OCI-LY3 (cell line): ENCODE results near the gene CD274.

Source experiments
- H2AFZ ChIP-seq: fragments of 200-600, 300-600 bp; shearing (Covaris generic); 2 replicates; pipeline ENCODE4 v1.6.0; 2014; ENCODE audit warnings: antibody characterized with exemption, low read depth, low read length
- H3K27ac ChIP-seq: fragments of 200-600, 300-600 bp; sonication (generic); 2 replicates; pipeline ENCODE4 v1.5.1; 2014; ENCODE audit warnings: mild to moderate bottlenecking, low read length, moderate library complexity, mixed read lengths
- H3K27me3 ChIP-seq: fragments of 200-600, 300-600 bp; sonication (generic); 2 replicates; pipeline ENCODE4 v1.6.1; 2014; ENCODE audit warnings: low read depth, low read length, mixed read lengths
- H3K36me3 ChIP-seq: fragments of 200-600, 300-600 bp; sonication (generic); replicated peaks from 2 replicates; pipeline ENCODE3; 2014; ENCODE audit warnings: low read depth, low read length, mixed read lengths
- H3K4me1 ChIP-seq: fragments of 300-600, 200-600 bp; sonication (generic); 2 replicates; pipeline ENCODE4 v1.6.1; 2014; ENCODE audit warnings: low read length, mixed read lengths
- H3K4me2 ChIP-seq: fragments of 200-600, 300-600 bp; sonication (generic); 2 replicates; pipeline ENCODE4 v1.6.1; 2014; ENCODE audit warnings: low read length, mixed read lengths
- H3K4me3 ChIP-seq: fragments of 300-600, 200-600 bp; sonication (generic); 2 replicates; pipeline ENCODE4 v1.5.1; 2014; ENCODE audit warnings: antibody characterized with exemption, mild to moderate bottlenecking, low read length, moderate library complexity
- H3K79me2 ChIP-seq: fragments of 300-600, 200-600 bp; shearing (Covaris generic); 2 replicates; pipeline ENCODE4 v1.6.1; 2014; ENCODE audit warnings: mild to moderate bottlenecking, low read length, mixed read lengths
- H3K9ac ChIP-seq: fragments of 300-600, 200-600 bp; shearing (Covaris generic); 2 replicates; pipeline ENCODE4 v1.6.0; 2014; ENCODE audit warnings: mild to moderate bottlenecking, low read length, moderate library complexity
- H3K9me3 ChIP-seq: fragments of 200-600, 300-600 bp; shearing (Covaris generic); 2 replicates; pipeline ENCODE4 v1.6.1; 2014; ENCODE audit warnings: low read length, mixed read lengths; ENCODE audit not compliant: insufficient read depth
- H4K20me1 ChIP-seq: fragments of 200-600, 300-600 bp; sonication (generic); 2 replicates; pipeline ENCODE4 v1.6.1; 2016; ENCODE audit warnings: low read length, mixed read lengths; ENCODE audit not compliant: insufficient read depth
- EZH2phosphoT487 ChIP-seq: fragments of 200-600 bp; shearing (Covaris generic); IDR thresholded peaks from 2 replicates; pipeline ENCODE4 v1.6.1; 2018; ENCODE audit warnings: antibody characterized with exemption, mixed run types, low read depth
- TF ChIP-seq, protein P1 (sequence below): fragments of 200-600, 300-600 bp; sonication (generic); IDR thresholded peaks from 2 replicates; pipeline ENCODE4 v1.5.1; 2014; ENCODE audit warnings: antibody characterized with exemption, low read length, low read depth

The CD274 gene

GRCh38 chr9:5511935-5512580 is 61.7 kb downstream of the CD274 start:
- H3K4me3 ChIP-seq: peak overlapping the region; percentile 65
- peak overlapping the region; percentile 61 for H3K9ac ChIP-seq
- H3K4me2 ChIP-seq: peak overlapping the region; percentile 74

DNA sequence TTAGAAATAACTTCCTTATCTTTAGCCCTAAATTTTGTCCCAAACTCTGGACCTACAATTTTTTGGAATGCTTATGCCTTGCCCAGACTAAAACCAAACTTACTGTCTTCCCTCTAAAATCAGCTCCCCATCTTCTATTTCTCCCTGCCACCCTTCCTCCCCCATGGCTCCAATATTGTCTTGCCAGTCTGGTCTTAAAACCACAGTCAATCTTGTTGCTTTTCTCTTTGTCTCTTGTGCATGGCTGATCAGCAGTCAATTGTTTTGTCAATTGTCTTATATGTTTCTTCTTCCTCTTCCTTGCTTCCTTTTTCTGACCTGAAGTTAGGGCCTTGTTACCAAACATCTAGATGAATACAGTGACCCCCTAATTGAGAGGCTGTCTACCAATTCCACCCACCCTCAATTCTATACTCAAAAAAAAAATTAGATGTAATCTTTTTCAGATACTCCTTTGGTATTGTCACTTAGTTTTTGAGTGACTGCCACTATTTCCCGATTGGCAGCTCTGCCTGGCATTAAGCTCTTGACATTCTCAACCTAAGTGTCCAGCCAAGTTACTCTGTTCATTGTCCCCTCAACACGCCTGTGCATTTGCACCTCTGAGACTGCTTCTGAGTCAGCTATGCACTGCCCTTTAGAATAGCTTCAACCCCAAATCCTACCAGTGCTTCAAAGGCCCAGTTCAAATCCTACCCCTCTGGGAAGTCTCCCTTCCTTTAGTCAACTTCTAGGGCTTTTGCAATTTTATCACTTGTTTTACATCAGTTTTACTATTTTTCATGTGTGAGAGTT is 62.5 kb downstream of the CD274 start:
- Histone ChIP-seq H3K4me2 (peak overlapping the region; percentile 74; the same call in 1 of the 2 replicates), H3K27ac (no peak overlapping the region), H3K9ac (no peak overlapping the region), H3K36me3 (no peaks in the 10 kb centered on the region), H2AFZ (no peak overlapping the region), H3K79me2 (0 out of 2 replicates have a peak, but pooled peaks cover 6% of the 10 kb centered on the region), H3K4me1 (peaks cover 79% of the 10 kb centered on the region), H4K20me1 (no peaks in the 10 kb centered on the region), H3K9me3 (no peaks in the 10 kb centered on the region), H3K27me3 (no peaks in the 10 kb centered on the region), H3K4me3 (no peak overlapping the region)
- TF ChIP-seq EZH2phosphoT487: no peak
- TF ChIP-seq, protein P1, sequence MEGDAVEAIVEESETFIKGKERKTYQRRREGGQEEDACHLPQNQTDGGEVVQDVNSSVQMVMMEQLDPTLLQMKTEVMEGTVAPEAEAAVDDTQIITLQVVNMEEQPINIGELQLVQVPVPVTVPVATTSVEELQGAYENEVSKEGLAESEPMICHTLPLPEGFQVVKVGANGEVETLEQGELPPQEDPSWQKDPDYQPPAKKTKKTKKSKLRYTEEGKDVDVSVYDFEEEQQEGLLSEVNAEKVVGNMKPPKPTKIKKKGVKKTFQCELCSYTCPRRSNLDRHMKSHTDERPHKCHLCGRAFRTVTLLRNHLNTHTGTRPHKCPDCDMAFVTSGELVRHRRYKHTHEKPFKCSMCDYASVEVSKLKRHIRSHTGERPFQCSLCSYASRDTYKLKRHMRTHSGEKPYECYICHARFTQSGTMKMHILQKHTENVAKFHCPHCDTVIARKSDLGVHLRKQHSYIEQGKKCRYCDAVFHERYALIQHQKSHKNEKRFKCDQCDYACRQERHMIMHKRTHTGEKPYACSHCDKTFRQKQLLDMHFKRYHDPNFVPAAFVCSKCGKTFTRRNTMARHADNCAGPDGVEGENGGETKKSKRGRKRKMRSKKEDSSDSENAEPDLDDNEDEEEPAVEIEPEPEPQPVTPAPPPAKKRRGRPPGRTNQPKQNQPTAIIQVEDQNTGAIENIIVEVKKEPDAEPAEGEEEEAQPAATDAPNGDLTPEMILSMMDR: no peak

More at GRCh38 chr9:5511935-5512580, 61.7 kb downstream of the CD274 start:
- Histone ChIP-seq H3K79me2 (0 out of 2 replicates have a peak, but pooled peaks cover 6% of the 10 kb centered on the region), H4K20me1 (no peaks in the 10 kb centered on the region), H3K27ac (peak overlapping the region; percentile 91; the same call in 1 of the 2 replicates), H3K27me3 (no peaks in the 10 kb centered on the region), H3K4me1 (peaks cover 72% of the 10 kb centered on the region), H3K9me3 (no peaks in the 10 kb centered on the region), H2AFZ (no peak overlapping the region), H3K36me3 (no peaks in the 10 kb centered on the region)
- no peak for TF ChIP-seq EZH2phosphoT487
- TF ChIP-seq, protein P1: no peak

DNA sequence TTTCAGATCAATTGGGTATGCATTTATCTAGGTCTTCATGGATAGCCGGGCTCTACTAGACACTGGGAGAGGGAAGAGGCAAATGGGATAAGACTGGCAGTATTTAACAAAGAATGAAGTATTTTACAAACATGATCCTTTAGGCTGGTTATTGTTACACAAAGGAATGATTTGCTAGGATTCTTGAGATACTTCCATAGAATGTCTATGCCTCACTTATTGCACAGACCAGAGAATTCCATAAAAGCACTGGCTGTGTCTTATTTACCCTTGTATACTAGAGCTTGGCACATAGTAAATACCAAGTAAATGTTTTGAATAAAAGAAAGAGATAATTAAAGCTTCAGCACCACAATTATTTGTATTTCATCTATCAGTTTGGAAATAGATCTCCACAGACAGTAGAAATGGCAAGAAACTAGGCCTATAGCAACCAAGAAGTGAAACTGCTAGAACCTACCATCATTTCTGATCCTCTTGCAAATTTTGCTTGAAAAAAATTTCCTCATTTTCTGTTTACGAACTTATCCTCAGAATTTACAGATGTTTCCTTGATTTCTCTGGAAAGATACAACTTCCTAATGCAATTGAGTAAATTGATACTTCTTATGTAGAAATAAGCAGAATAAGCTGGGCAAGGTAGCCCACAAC is 63.7 kb downstream of the CD274 start:
- Histone ChIP-seq H3K27me3 (no peaks in the 10 kb centered on the region), H3K27ac (peak overlapping the region; percentile 3; the same call in 1 of the 2 replicates), H3K4me2 (peak overlapping the region; percentile 39), H4K20me1 (no peaks in the 10 kb centered on the region), H3K4me1 (peaks cover 85% of the 10 kb centered on the region), H2AFZ (no peak overlapping the region), H3K79me2 (0 out of 2 replicates have a peak, but pooled peaks cover 6% of the 10 kb centered on the region), H3K4me3 (no peak overlapping the region), H3K9me3 (no peaks in the 10 kb centered on the region), H3K9ac (no peak overlapping the region), H3K36me3 (no peaks in the 10 kb centered on the region)
- TF ChIP-seq, protein P1: no peak
- no peak for TF ChIP-seq EZH2phosphoT487
